ENCODE results near the gene PRXL2C.

The PRXL2C gene

DNA sequence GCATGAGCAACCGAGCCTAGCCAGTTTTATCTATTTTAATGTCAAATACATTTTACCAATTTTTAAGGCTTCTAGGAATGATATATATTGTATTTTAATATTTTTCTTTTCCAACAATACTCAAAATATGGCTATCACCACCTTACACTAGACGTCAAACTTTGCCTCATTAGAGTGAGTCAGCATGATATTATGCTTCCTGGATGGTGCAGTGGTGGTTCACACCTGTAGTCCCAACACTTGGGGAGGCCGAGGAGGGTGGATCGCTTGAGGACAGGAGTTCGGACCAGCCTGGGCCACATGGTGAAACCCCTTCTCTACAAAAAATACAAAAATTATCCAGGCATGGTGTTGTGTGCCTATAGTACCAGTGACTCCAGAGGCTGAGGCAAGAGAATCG is 28.2 kb downstream of the PRXL2C start:
- no peak for TF ChIP-seq RAD21 (IDR thresholded peaks at IDR 0.05; ENCODE audit: low read depth)
- TF ChIP-seq CREB1 (IDR thresholded peaks at IDR 0.05; ENCODE audit: low read depth), result no peak
- no peak for TF ChIP-seq YY1 (IDR thresholded peaks at IDR 0.05; ENCODE audit: low read depth)
- TF ChIP-seq, protein P1, sequence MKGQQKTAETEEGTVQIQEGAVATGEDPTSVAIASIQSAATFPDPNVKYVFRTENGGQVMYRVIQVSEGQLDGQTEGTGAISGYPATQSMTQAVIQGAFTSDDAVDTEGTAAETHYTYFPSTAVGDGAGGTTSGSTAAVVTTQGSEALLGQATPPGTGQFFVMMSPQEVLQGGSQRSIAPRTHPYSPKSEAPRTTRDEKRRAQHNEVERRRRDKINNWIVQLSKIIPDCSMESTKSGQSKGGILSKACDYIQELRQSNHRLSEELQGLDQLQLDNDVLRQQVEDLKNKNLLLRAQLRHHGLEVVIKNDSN (IDR thresholded peaks at IDR 0.05), result no peak
- TF ChIP-seq NFIC (IDR thresholded peaks at IDR 0.05), result no peak
- TF ChIP-seq, protein P2, sequence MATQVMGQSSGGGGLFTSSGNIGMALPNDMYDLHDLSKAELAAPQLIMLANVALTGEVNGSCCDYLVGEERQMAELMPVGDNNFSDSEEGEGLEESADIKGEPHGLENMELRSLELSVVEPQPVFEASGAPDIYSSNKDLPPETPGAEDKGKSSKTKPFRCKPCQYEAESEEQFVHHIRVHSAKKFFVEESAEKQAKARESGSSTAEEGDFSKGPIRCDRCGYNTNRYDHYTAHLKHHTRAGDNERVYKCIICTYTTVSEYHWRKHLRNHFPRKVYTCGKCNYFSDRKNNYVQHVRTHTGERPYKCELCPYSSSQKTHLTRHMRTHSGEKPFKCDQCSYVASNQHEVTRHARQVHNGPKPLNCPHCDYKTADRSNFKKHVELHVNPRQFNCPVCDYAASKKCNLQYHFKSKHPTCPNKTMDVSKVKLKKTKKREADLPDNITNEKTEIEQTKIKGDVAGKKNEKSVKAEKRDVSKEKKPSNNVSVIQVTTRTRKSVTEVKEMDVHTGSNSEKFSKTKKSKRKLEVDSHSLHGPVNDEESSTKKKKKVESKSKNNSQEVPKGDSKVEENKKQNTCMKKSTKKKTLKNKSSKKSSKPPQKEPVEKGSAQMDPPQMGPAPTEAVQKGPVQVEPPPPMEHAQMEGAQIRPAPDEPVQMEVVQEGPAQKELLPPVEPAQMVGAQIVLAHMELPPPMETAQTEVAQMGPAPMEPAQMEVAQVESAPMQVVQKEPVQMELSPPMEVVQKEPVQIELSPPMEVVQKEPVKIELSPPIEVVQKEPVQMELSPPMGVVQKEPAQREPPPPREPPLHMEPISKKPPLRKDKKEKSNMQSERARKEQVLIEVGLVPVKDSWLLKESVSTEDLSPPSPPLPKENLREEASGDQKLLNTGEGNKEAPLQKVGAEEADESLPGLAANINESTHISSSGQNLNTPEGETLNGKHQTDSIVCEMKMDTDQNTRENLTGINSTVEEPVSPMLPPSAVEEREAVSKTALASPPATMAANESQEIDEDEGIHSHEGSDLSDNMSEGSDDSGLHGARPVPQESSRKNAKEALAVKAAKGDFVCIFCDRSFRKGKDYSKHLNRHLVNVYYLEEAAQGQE (IDR thresholded peaks at IDR 0.05; ENCODE audit: low read depth), result no peak
- no peak for TF ChIP-seq CEBPB (IDR thresholded peaks at IDR 0.05)
- TF ChIP-seq TAF1 (IDR thresholded peaks at IDR 0.05; ENCODE audit: low read depth), result no peak
- TF ChIP-seq, protein P3, sequence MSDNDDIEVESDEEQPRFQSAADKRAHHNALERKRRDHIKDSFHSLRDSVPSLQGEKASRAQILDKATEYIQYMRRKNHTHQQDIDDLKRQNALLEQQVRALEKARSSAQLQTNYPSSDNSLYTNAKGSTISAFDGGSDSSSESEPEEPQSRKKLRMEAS (IDR thresholded peaks at IDR 0.05), result no peak

DNA sequence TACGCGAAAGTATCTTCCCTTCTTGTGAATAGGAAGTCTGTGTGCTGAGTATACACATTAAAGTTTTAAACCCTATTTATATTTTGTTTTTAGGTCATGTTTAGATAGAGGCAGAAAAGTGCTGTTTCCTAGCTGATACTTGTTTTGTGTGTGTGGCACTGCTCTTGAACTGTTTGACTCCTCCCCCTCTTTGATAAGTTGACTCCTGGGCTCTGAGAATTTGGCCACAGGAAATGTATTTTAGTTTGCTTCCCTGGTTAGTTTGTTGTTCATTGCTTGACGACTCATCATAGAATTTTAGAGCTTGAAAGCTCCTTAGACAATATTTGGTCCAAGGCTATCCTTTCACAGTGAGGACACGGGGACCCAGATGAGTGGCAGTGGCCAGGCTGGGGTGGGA is 33.5 kb downstream of the PRXL2C start:
- TF ChIP-seq TEAD4 (IDR thresholded peaks at IDR 0.05) (no peak), TAF1 (IDR thresholded peaks at IDR 0.05; ENCODE audit: low read depth) (no peak), CEBPB (IDR thresholded peaks at IDR 0.05) (no peak), CREB1 (IDR thresholded peaks at IDR 0.05; ENCODE audit: low read depth) (no peak), ZBTB7A (IDR thresholded peaks at IDR 0.05; ENCODE audit: low read depth) (no peak), EP300 (IDR thresholded peaks at IDR 0.05; ENCODE audit: borderline replicate concordance) (no peak), NFIC (IDR thresholded peaks at IDR 0.05) (no peak), TCF12 (IDR thresholded peaks at IDR 0.05; ENCODE audit: low read depth) (no peak), EGR1 (IDR thresholded peaks at IDR 0.05) (no peak), FOXM1 (IDR thresholded peaks at IDR 0.05; ENCODE audit: borderline replicate concordance, low read depth) (no peak), RAD21 (IDR thresholded peaks at IDR 0.05; ENCODE audit: low read depth) (no peak), YY1 (IDR thresholded peaks at IDR 0.05; ENCODE audit: low read depth) (no peak)
- TF ChIP-seq, protein P1 (IDR thresholded peaks at IDR 0.05), result no peak
- TF ChIP-seq, protein P2 (IDR thresholded peaks at IDR 0.05; ENCODE audit: low read depth), result no peak
- TF ChIP-seq, protein P3 (IDR thresholded peaks at IDR 0.05), result no peak

DNA sequence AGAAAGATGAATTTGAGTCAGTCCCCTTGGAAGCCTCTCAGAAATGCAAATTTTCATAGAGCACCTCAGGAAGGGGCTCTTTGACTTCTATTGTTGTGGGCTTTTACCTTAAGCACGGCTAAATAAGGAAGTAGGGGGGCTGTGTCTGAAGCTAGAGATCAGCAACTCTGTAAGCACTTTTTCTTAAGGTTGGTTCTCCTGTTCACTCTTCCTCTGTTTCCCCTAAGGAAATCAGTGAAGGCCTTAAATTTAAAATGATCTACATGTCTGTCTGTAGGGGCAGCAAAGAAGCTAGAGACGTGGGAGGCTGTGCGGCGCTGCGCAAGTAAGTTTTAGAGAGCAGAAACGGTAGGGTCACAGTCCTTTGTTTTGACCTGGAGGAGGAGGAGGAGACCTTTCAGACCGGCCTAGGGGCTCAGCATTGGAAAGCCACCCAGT is 34.3 kb downstream of the PRXL2C start:
- TF ChIP-seq TCF12 (IDR thresholded peaks at IDR 0.05; ENCODE audit: low read depth) (no peak), CREB1 (IDR thresholded peaks at IDR 0.05; ENCODE audit: low read depth) (no peak), RAD21 (IDR thresholded peaks at IDR 0.05; ENCODE audit: low read depth) (no peak), TEAD4 (IDR thresholded peaks at IDR 0.05) (no peak), YY1 (IDR thresholded peaks at IDR 0.05; ENCODE audit: low read depth) (no peak), ZBTB7A (IDR thresholded peaks at IDR 0.05; ENCODE audit: low read depth) (no peak), EGR1 (IDR thresholded peaks at IDR 0.05) (no peak), FOXM1 (IDR thresholded peaks at IDR 0.05; ENCODE audit: borderline replicate concordance, low read depth) (no peak), EP300 (IDR thresholded peaks at IDR 0.05; ENCODE audit: borderline replicate concordance) (no peak), CEBPB (IDR thresholded peaks at IDR 0.05) (no peak), TAF1 (IDR thresholded peaks at IDR 0.05; ENCODE audit: low read depth) (no peak), NFIC (IDR thresholded peaks at IDR 0.05) (no peak)
- TF ChIP-seq, protein P2 (IDR thresholded peaks at IDR 0.05; ENCODE audit: low read depth), result no peak
- TF ChIP-seq, protein P1 (IDR thresholded peaks at IDR 0.05), result no peak
- TF ChIP-seq, protein P3 (IDR thresholded peaks at IDR 0.05), result no peak

DNA sequence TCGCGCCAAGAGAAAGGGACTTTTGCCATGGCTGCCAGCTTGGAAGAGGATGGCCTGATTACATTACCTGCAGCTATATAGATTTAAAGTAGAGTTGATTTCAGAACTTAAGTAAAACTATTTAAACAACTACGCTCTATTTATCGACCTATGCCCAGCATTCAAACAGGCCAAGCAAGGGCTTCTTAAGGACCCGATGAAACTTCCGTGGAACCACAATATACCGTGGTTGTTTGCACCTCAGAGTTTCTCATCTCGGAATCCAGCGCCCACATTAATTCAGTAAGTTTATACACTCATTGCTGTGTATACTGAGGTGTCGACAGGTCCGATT is 35.0 kb downstream of the PRXL2C start:
- TF ChIP-seq ZBTB7A (IDR thresholded peaks at IDR 0.05; ENCODE audit: low read depth), result no peak
- no peak for TF ChIP-seq FOXM1 (IDR thresholded peaks at IDR 0.05; ENCODE audit: borderline replicate concordance, low read depth)
- no peak for TF ChIP-seq EGR1 (IDR thresholded peaks at IDR 0.05)
- no peak for TF ChIP-seq TEAD4 (IDR thresholded peaks at IDR 0.05)
- TF ChIP-seq TCF12 (IDR thresholded peaks at IDR 0.05; ENCODE audit: low read depth), result no peak
- no peak for TF ChIP-seq TAF1 (IDR thresholded peaks at IDR 0.05; ENCODE audit: low read depth)
- no peak for TF ChIP-seq EP300 (IDR thresholded peaks at IDR 0.05; ENCODE audit: borderline replicate concordance)
- TF ChIP-seq, protein P2 (IDR thresholded peaks at IDR 0.05; ENCODE audit: low read depth), result no peak
- no peak for TF ChIP-seq CREB1 (IDR thresholded peaks at IDR 0.05; ENCODE audit: low read depth)
- TF ChIP-seq CEBPB (IDR thresholded peaks at IDR 0.05), result no peak
- TF ChIP-seq YY1 (IDR thresholded peaks at IDR 0.05; ENCODE audit: low read depth), result no peak
- no peak for TF ChIP-seq RAD21 (IDR thresholded peaks at IDR 0.05; ENCODE audit: low read depth)
- no peak for TF ChIP-seq NFIC (IDR thresholded peaks at IDR 0.05)
- TF ChIP-seq, protein P1 (IDR thresholded peaks at IDR 0.05), result no peak
- TF ChIP-seq, protein P3 (IDR thresholded peaks at IDR 0.05), result no peak

Data from Ishikawa (cell line).